Astrocyte (in vitro differentiated cells and primary cell): Measurements from ENCODE around the gene MED13L.

Experiments
- CTCF ChIP-seq: IDR thresholded peaks from 2 replicates; pipeline ENCODE4 v1.5.1; 2011; ENCODE audit warnings: low read depth, mild to moderate bottlenecking, inconsistent platforms, low read length, moderate library complexity; ENCODE audit not compliant: insufficient read depth
- EZH2 ChIP-seq: IDR thresholded peaks from 2 replicates; pipeline ENCODE4 v1.6.1; 2012; ENCODE audit warnings: mild to moderate bottlenecking, low read length, inconsistent platforms; ENCODE audit not compliant: insufficient read depth

DNA sequence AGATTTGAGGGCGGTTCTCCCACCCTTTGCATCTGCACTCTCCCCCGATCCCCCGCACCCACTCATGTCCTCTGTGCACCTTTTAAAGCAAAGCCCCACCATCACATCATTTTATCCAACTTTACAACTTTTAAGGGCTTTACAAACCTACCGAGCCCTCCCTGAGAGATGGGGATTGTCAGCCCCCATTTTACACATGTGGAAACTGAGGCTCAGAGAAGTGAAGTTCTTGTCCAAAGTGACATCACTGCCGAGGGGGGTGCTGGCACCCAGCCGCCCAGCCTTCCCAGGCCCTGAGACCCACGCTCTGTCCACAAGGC lies 334.2 kb downstream of the MED13L start:
- no peak for TF ChIP-seq CTCF
- no peak for TF ChIP-seq EZH2
